Kidney epithelial cell (primary cell): ENCODE measurements around the gene GAS1. TPM values are rescaled to one million over a fixed set of nuclear protein-coding genes. Genes with fewer than 3 reads are reported as not detected.

Source experiments
- DNase-seq: peaks from one replicate; pipeline ENCODE4 v3.0.0-alpha.2; 2010; ENCODE audit warnings: low read depth
- H3K27me3 ChIP-seq: 2 replicates; pipeline ENCODE4 v1.6.0; 2011; ENCODE audit warnings: low read length; ENCODE audit not compliant: control insufficient read depth, insufficient read depth
- H3K36me3 ChIP-seq: 2 replicates; pipeline ENCODE4 v1.5.1; 2011; ENCODE audit warnings: low read length; ENCODE audit not compliant: control insufficient read depth, insufficient read depth
- H3K4me3 ChIP-seq: 2 replicates; pipeline ENCODE4 v1.5.1; 2011; ENCODE audit warnings: low read depth, mild to moderate bottlenecking, control low read depth, low read length
- CTCF ChIP-seq: IDR thresholded peaks from 2 replicates; pipeline ENCODE4 v1.5.1; 2011; ENCODE audit warnings: mild to moderate bottlenecking, moderate library complexity, low read length, control low read depth, inconsistent platforms; ENCODE audit not compliant: insufficient read depth, poor library complexity, severe bottlenecking
- total RNA-seq: library from RNA; depleted of rRNA; stranded (reverse); fragments of >200 nt; gene quantifications from 2 replicates; pipeline ENCODE4 v1.2.3, GENCODE V29; 2015

GAS1 gene
- total RNA-seq, 1 donor from 2014 or later = 6.1 TPM

GRCh38 chr9:86987900-86988299, 40.6 kb upstream of the GAS1 start:
- no peak for TF ChIP-seq CTCF
- no peak for DNase-seq
- H3K4me3 ChIP-seq = no peak overlapping the region
- no peaks in the 10 kb centered on the region for H3K27me3 ChIP-seq
- H3K36me3 ChIP-seq = no peaks in the 10 kb centered on the region

- no peak for DNase-seq
- no peak overlapping the region for H3K4me3 ChIP-seq
Observed at GRCh38 chr9:86985132-86985647, 37.9 kb upstream of the GAS1 start.

GRCh38 chr9:86983620-86984259, 36.4 kb upstream of the GAS1 start:
- no peaks in the 10 kb centered on the region for H3K36me3 ChIP-seq
- no peak for DNase-seq
- H3K4me3 ChIP-seq = no peak overlapping the region

More at GRCh38 chr9:86985132-86985647, 37.9 kb upstream of the GAS1 start:
- Histone ChIP-seq H3K36me3 (no peaks in the 10 kb centered on the region), H3K27me3 (no peaks in the 10 kb centered on the region)
- no peak for TF ChIP-seq CTCF

GRCh38 chr9:86983249-86983619, 35.9 kb upstream of the GAS1 start:
- DNase-seq = no peak
- no peak for TF ChIP-seq CTCF
- no peaks in the 10 kb centered on the region for H3K36me3 ChIP-seq
- no peak overlapping the region for H3K4me3 ChIP-seq
- H3K27me3 ChIP-seq = no peaks in the 10 kb centered on the region

More at GRCh38 chr9:86983620-86984259, 36.4 kb upstream of the GAS1 start:
- no peaks in the 10 kb centered on the region for H3K27me3 ChIP-seq
- no peak for TF ChIP-seq CTCF

- TF ChIP-seq CTCF = no peak
- H3K27me3 ChIP-seq = no peaks in the 10 kb centered on the region
- no peak for DNase-seq
- H3K4me3 ChIP-seq = no peak overlapping the region
- no peaks in the 10 kb centered on the region for H3K36me3 ChIP-seq
Observed at GRCh38 chr9:86980802-86981201, 33.5 kb upstream of the GAS1 start.

- TF ChIP-seq CTCF = no peak
- Histone ChIP-seq H3K27me3 (no peaks in the 10 kb centered on the region), H3K4me3 (no peak overlapping the region), H3K36me3 (no peaks in the 10 kb centered on the region)
- DNase-seq = no peak
Observed at GRCh38 chr9:86979657-86980056, 32.4 kb upstream of the GAS1 start.
